ENCODE data around the gene PNPLA7. TPM values are rescaled to one million over a fixed set of nuclear protein-coding genes. Genes with fewer than 3 reads are reported as not detected.
"Not testable (repeated sequence)": the region's sequence is repeated elsewhere in the genome, so short reads cannot be mapped to it uniquely, and the experiment has no call there.

The PNPLA7 gene
- total RNA-seq, 1 experiment from 2014 or later, result 3.9 TPM

- ATAC-seq (peak; percentile 62), DNase-seq (ENCODE audit: low read depth, low spot score) (no peak)
- no peak overlapping the region for H3K27ac ChIP-seq (ENCODE audit: low read length)
- intact Hi-C loops (cut with micrococcal nuclease; ENCODE audit: unreplicated experiment) (no loop called here), in situ Hi-C loops (cut with HindIII; ENCODE audit: low pct_unique_long_range_greater_than_20kb, low sequenced_read_pairs) (no loop called here)
- CTCF ChIA-PET, result no interaction called here
- TF ChIP-seq CTCF (IDR thresholded peaks at IDR 0.05) (no peak), SIN3A (IDR thresholded peaks at IDR 0.05; ENCODE audit: borderline replicate concordance, insufficient read depth, low read depth, low read length) (no peak), TCF7L2 (IDR thresholded peaks at IDR 0.05; ENCODE audit: low read depth, low read length) (no peak), REST (IDR thresholded peaks at IDR 0.05; ENCODE audit: insufficient read depth in 1 of 2, low read depth in 2 of 2, low read length in 1 of 2) (no peak)
- no peak overlapping the region for H3K4me3 ChIP-seq (ENCODE audit: low read depth in 2 of 2, low read length in 2 of 2)
- no peaks in the 10 kb centered on the region for H3K27me3 ChIP-seq (ENCODE audit: control insufficient read depth, insufficient read depth, low read length)
- BruUV-seq (replicated peaks), result no TSS peak
- POLR2A ChIA-PET, result no interaction called here
- no peaks in the 10 kb centered on the region for H3K9me3 ChIP-seq (ENCODE audit: control insufficient read depth, insufficient read depth, low read depth, low read length)
- H3K36me3 ChIP-seq (ENCODE audit: control insufficient read depth, insufficient read depth, low read length), result no peaks in the 10 kb centered on the region
- peaks cover 5% of the 10 kb centered on the region for H3K4me1 ChIP-seq (ENCODE audit: control insufficient read depth, insufficient read depth, low read length)
These were observed 35.4 kb downstream of the PNPLA7 start for GRCh38 chr9:137514691-137515337.

- H3K9me3 ChIP-seq (ENCODE audit: control insufficient read depth, insufficient read depth, low read depth, low read length); BruUV-seq (replicated peaks); H3K36me3 ChIP-seq (ENCODE audit: control insufficient read depth, insufficient read depth, low read length); in situ Hi-C loops (cut with HindIII; ENCODE audit: low pct_unique_long_range_greater_than_20kb, low sequenced_read_pairs); H3K27me3 ChIP-seq (ENCODE audit: control insufficient read depth, insufficient read depth, low read length); H3K4me1 ChIP-seq (ENCODE audit: control insufficient read depth, insufficient read depth, low read length); H3K4me3 ChIP-seq (ENCODE audit: low read depth in 2 of 2, low read length in 2 of 2); DNase-seq (ENCODE audit: low read depth, low spot score); intact Hi-C loops (cut with micrococcal nuclease; ENCODE audit: unreplicated experiment); H3K27ac ChIP-seq (ENCODE audit: low read length): not testable (repeated sequence)
- POLR2A ChIA-PET, result interaction anchor here (0.8 kb wide), 1 partner anchor 34 kb away, joined by 6 read pairs; no protein-coding TSS in a partner anchor
- ATAC-seq, result peak; percentile 77
- CTCF ChIA-PET, result interaction anchor here (0.5 kb wide), 1 partner anchor 70 kb away, joined by 3 read pairs; no protein-coding TSS in a partner anchor
These were observed 36.2 kb downstream of the PNPLA7 start for GRCh38 chr9:137513801-137514570.

GRCh38 chr9:137513136-137513535, 37.1 kb downstream of the PNPLA7 start:
- POLR2A ChIA-PET, result interaction anchor here (0.6 to 0.8 kb wide), 2 partner anchors 35 to 54 kb away, joined by 3 to 6 read pairs; no protein-coding TSS in a partner anchor

More at GRCh38 chr9:137513136-137513535, 37.1 kb downstream of the PNPLA7 start:
- H3K4me1 ChIP-seq (ENCODE audit: control insufficient read depth, insufficient read depth, low read length); H3K27me3 ChIP-seq (ENCODE audit: control insufficient read depth, insufficient read depth, low read length); H3K4me3 ChIP-seq (ENCODE audit: low read depth in 2 of 2, low read length in 2 of 2); H3K27ac ChIP-seq (ENCODE audit: low read length); BruUV-seq (replicated peaks); DNase-seq (ENCODE audit: low read depth, low spot score); H3K9me3 ChIP-seq (ENCODE audit: control insufficient read depth, insufficient read depth, low read depth, low read length); H3K36me3 ChIP-seq (ENCODE audit: control insufficient read depth, insufficient read depth, low read length); intact Hi-C loops (cut with micrococcal nuclease; ENCODE audit: unreplicated experiment); ATAC-seq; in situ Hi-C loops (cut with HindIII; ENCODE audit: low pct_unique_long_range_greater_than_20kb, low sequenced_read_pairs): not testable (repeated sequence)
- CTCF ChIA-PET, result interaction anchor here (0.7 to 1.1 kb wide), 2 partner anchors 12 to 969 kb away, joined by 4 to 6 read pairs; no protein-coding TSS in a partner anchor

Measured in Panc1 (cell line).